NOMO-1 treated with DMSO at 0.1 percent for 48 hours (cell line): ENCODE data around the gene POLR2J.
"Not testable (repeated sequence)": the region's sequence is repeated elsewhere in the genome, so short reads cannot be mapped to it uniquely, and the experiment has no call there.

Experiments
- DNase-seq: peaks from one replicate; lab custom pipeline; 2025; ENCODE audit not compliant: unreplicated experiment; lab: John Stamatoyannopoulos, UW

POLR2J gene

DNA sequence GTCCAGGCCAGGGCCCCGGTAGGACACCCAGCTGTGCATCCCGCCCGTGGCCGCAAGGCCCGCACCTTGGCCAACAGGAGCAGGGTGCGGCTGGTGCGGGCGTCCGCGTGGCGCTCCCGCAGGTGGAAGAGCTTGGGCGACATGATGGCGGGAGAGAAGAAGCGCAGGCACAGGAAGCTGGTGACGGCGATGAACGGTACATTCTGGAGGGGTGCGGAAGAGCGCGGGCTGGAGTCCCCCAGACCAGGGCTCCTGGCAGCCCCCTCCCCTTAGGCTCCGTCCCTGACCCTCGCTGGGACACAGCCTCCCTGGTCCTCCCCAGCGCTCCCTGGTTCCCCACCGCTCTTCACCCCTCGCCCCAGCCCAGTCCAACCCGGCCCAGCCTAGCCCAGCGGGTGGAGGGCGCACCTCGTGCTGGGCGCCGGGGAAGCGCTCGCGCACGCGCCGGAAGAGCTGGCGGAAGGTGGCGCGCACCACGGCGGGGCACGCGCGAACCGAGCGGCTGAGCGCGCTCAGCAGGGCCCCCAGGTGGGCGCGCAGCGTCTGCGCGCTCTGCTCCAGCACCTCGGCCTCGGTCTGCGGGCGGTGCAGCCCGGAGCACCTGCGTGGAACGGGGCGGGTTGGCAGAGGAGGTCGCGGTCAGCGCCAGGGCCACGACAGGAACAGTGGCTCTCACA is 15.9 kb upstream of the POLR2J start:
- not testable (repeated sequence) for DNase-seq

DNA sequence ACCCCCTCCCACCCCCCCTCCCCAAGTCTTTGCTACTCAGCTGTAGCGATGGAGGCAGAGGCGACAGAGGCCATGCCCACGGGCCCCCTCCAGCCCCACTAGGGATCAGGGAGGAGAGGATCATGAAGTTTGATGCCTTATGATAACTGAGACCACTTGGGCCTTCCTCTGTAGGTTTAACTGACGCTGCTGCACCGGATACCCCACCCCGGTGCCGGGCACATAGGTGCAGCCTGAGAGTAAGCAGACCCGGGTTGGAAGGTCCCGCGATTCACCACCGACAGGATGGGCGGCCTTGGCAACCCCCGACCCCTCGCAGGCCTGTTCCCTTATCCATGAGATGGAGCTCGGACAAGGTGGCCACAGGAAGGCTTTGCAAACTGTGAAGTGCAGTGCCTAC is 15.3 kb upstream of the POLR2J start:
- DNase-seq: not testable (repeated sequence)

DNA sequence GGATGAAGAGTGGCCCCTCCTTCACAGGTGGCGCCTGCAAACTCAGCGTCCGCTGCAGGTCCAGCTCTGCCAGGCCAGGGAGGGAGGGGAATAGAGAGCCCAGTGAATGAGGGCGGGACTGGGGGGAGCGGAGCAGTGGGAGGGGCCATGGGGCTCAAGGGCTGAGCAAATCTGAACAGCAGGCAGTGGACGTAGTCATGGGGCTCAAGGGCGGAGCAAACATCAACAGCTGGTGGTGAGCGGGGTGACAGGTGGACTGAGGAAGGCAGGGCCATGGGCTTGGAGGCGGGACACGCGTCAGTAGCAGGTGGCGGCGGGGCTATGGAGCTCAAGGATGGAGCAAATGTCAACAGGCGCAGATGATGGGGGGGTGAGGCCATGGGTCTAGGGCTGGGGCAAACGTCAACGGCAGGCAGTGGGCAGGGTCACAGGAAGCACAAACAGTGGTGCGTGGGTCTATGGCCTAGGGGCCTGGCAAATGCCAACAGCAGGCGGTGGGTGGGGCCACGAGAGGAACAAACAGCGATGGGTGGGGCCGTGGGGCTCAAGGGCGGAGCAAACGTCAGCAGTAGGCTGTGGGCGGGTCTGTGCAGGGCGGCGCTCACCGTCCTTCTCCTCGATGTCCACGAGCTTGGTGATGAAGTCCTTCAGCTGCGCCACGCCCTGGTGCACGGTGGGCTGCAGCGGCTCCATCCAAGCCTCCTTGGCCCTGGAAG is 14.7 kb upstream of the POLR2J start:
- not testable (repeated sequence) for DNase-seq

DNA sequence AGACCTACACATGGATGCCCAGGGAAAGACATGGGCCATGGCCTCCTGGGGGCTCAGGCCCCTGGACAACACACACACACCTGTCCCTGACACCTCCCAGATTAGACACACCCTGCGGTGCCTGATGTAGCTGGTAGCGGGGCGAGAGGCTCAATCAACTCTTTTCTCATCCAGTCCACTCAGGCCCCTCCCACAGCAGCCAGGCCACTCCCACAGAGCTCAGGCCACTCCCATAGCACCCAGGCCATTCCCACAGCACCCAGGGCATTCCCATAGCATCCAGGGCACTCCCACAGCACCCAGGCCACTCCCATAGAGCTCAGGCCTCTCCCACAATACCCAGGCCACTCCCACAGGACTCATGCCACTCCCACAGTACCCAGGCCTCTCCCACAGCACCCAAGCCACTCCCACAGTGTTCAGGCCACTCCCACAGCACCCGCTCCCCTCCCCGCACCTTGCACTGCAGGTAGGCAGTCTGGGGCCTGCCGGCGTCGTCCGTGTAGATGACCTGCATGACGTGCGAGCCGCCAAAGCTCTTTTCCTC is 11.9 kb upstream of the POLR2J start:
- not testable (repeated sequence) for DNase-seq

DNA sequence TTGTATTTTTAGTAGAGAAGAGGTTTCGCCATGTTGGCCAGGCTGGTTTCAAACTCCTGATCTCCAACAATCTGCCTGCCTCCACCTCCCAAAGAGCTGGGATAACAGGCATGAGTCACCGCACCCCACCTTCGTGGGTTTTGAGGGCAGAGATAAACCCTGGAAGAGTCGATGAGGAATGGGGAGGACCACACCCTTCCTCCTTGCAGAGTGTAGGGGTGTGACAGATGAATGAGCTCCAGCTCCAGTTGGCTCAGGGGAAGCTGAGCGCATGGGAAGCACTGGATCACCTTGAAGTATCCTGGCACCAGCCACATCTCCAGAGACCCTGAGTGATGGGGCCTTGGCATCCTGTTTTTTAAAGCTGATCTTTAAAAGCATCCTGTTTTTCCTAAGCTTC is 5.6 kb upstream of the POLR2J start:
- not testable (repeated sequence) for DNase-seq

DNA sequence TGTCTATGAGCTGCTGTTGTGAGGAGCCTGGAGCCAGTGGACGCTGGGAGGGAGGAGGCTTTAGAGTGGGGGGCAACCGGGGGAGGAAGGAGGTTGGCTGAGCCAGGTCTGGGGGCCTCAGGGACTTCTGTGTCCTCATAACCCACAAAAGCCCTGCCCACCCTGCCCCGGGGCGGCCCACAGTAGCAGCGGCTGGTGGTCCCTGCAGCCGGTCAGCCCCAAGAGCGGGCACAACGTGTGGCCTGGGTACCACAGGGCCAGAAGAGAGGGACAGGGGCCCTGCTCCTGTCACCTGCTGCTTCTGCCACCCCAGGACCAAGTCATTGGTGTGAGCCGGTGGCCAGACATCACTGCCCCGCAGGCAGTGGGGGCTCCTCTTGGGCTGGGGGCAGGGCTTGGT is 3.2 kb upstream of the POLR2J start:
- DNase-seq: not testable (repeated sequence)

DNA sequence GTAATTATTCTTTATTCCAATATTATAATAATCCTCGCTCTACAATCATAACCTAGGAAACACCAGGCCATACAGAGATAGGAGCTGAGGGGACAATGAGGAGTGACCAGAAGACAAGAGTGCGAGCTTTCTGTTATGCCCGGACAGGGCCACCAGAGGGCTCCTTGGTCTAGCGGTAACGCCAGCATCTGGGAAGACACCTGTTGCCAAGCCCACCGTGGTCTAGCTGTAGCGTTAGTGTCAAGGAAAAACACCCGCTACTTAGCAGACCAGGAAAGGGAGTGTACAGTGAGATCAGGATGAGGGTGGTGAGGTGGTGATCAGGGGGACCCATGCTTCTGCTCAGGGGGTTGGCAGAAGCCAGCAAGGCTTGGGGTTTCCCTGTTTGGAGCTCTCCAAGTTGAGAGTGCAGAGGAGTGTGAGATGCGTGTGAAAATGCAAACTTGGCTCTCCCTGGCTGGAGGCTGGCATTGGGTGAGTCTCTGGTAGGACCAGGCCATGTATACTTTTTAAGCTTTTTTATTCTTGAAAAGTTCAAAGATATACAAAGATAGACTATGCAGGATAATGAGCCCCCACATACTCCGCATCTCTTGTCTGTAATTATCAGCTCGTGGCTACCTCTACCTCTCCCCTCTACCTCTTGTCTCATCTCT is 1.4 kb upstream of the POLR2J start:
- DNase-seq: not testable (repeated sequence)

DNA sequence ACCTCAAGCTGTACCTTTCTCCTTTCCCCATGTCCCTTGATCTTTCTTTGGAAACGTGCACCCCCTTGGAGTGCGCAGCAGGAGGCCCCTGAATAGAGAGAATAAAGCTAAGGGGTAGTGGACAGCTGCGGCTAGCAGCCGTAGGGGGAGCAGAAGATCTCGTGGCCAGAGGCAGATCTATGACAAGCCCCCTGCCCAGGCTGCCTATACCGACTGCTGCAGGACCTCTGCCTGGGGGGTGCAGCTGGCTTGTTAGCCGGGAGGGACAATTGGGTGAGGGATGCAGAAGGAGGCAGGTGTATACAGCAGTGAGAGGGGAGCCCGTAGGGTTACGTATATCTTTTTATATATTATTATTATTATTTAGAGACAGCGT is 475 bp upstream of the POLR2J start:
- DNase-seq: not testable (repeated sequence)

DNA sequence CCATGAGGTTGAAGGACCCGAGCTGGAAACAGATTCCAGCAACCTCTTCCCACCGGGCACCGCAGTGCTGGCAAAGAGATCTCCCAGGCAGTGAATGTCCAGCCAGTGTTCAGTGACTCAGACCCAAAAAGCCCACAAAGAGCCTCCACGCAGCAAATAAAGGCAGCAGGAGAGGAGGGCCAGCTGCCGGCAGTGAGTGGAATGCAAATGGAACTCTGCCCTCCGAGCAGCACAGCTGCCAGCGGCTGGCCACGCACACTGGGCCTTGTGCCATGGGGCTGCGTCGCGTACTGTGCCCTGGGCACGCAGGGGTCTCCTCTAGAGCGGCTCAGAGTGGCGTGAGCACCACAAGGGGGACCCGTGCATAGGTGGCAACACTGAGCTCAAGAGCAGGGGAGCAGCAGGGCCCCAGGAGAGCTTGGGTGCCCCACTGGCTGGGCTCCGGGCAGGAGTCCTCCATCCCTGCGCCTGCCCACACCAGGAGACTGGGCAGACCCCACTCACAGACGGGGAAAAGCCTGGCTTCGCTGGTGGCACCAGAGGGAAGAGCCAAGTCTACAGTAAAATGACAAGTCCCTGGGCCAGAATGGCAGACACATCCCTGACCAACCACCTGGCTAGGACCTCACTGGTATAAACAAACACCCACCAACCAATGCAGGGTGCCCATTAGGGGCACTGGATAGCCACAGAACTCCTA is 3.8 kb downstream of the POLR2J start:
- not testable (repeated sequence) for DNase-seq

DNA sequence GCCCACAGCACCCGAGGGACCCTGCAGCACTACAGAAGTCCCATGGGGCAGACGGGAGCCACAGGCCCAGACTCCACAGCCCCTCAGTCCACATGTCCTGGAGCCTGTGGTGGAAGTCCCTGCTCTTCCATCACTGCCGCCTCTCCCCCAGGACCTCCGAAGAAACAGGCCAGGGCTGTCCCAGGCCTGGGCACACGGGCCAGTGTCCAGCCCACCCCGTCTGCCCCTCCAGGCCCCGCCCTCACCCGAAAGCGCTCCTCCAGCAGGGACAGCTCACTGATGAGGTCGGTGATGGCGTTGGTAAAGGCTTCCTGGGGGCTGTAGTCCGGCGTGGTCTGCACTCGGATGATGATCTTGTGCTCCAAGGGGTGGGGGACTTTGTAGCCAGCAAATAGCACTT is 4.6 kb downstream of the POLR2J start:
- not testable (repeated sequence) for DNase-seq

DNA sequence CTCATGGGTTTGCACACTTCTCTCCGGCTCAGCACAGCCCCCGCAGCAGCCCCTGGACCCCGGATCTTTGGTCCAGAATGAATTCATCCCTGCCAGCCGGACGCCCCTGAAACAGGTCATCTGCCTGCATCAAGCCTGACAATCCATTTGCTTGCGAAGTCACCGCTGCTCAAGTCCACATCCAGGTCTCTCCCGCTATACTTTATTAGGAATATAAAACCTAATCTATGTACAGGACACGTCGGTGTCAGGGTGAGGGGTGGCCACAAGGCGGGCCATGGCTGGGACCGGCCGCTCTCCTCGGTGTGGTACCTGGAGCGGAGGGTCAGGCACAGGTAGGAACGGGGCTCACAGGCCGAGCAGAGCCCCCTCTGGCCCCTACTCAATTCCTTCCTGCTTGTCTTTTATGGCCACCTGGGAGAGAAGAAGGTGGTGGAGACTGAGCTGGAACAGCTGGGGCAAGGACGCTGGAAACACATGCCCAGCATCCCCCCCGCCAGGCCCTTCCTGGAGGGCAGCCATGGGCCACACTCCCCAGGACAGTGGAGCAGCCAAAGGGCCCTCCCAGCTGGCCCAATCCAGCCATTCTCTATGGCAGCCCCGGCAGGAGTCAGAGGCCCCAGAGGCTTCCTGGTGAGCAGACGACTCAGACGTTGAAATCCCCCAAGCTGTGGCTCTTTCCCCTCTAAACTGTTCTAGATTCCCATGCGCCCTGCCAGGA is 5.3 kb downstream of the POLR2J start:
- DNase-seq: no peak

DNA sequence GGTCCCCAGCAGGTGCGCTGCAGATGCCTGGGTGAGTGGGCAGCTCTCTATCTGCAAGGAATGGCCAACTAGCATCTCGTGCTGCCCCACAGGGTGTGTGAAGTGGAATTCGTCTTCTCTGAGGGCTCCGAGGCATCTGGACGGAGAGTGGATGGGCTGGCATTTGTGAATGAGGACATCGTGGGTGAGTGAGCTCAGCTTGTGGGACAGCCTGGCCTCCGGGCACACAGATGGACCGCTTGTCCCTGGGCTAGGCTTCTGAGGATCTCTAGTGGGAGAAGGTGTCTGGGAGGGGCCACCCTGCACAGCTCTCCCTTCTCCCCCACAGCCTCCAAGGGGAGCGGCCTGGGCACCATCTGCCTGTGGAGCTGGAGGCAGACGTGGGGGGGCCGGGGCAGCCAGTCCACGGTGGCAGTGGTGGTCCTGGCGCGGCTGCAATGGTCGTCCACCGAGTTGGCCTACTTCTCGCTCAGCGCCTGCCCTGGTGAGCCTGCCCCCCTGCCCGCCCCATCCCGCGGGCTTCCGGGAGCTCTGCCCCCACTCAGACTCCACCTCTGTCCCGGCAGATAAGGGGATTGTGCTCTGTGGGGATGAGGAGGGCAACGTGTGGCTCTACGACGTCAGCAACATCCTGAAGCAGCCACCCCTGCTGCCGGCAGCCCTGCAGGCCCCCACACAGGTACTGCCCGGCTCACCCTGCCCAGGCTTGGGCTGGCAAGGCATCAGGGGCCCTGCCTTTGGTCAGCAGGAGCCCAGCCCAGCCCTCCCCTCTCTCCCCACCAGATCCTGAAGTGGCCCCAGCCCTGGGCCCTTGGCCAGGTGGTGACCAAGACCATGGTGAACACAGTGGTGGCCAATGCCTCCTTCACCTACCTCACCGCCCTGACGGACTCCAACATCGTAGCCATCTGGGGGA is 6.3 kb downstream of the POLR2J start:
- DNase-seq: no peak

DNA sequence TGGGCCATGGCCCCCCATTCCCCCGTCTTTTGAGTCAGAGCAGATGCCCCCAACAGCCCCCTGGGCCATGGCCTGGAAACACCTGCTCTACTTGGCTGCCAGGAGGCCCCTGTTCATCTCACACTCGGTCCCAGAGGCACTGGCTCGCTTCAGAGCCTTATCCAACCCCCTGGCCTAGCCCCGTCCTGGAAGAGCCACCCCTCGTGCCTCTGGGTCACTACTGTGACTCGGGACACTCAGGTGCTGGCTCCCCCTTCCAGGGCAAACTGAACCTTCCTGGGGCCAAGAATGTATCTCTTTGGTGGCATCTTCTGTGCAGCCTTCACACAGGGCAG is 7.0 kb downstream of the POLR2J start:
- no peak for DNase-seq

DNA sequence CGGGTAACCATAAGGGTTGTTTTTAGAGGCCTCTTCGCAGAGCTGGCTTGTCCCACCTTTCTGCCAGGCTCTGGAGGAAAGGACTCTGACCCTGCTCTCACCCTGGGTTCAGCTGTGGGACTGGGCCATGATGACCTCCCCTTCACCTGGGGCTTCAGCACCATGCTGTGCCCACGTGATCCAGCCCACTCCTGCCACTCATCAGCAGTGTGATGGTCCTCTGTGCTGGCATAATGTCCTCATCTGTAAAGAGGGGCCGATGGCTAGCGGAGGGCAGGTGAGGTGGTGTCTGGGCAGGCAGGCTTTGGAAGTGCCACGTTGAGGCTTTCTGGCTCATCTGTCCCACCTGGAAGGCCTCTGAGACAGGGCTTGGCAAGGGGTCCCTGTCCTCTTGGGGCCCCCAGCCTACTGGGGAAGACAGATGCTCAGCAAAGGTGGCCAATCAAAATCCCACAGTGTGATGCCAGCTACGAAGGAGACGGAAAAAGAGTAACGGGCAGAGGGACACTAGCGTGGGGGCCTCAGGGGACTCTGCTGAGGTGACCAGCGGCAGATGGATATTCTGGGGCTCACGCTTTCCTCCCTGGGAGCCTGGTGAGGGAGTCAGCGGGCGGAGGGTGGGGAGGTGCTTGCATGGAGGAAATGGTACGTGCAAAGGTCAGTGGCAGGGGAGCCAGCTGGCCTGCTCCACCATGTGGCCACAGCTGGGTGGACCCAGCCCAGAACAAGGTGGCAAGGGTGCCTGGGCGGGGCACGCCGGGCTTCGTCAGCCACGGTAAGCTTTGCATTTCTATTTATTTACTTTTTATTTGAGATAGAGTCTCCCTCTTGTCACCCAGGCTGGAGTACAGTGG is 8.5 kb downstream of the POLR2J start:
- DNase-seq: no peak

DNA sequence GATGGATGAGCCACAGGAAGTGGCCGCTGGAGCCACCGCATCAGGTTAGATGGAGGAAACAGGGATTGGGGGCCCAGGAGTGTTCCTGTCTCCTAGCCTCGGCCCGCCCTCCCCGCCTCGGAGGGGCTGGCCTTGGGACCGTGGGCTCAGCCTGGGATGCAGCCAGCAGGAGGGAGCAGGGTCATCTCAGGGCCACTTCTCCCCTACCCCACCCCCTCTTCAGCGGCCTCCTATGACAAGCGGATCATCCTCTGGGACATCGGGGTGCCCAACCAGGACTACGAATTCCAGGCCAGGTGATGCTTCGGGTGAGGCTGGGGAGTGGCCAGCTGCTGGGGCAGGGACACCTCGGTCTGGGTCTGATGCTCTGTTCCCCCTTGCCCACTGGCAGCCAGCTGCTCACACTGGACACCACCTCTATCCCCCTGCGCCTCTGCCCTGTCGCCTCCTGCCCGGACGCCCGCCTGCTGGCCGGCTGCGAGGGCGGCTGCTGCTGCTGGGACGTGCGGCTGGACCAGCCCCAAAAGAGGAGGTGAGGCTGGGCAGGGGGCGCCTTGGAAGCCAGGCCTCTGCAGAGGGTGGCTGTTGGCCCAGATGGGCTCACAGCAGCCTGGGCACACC is 9.3 kb downstream of the POLR2J start:
- DNase-seq: no peak

DNA sequence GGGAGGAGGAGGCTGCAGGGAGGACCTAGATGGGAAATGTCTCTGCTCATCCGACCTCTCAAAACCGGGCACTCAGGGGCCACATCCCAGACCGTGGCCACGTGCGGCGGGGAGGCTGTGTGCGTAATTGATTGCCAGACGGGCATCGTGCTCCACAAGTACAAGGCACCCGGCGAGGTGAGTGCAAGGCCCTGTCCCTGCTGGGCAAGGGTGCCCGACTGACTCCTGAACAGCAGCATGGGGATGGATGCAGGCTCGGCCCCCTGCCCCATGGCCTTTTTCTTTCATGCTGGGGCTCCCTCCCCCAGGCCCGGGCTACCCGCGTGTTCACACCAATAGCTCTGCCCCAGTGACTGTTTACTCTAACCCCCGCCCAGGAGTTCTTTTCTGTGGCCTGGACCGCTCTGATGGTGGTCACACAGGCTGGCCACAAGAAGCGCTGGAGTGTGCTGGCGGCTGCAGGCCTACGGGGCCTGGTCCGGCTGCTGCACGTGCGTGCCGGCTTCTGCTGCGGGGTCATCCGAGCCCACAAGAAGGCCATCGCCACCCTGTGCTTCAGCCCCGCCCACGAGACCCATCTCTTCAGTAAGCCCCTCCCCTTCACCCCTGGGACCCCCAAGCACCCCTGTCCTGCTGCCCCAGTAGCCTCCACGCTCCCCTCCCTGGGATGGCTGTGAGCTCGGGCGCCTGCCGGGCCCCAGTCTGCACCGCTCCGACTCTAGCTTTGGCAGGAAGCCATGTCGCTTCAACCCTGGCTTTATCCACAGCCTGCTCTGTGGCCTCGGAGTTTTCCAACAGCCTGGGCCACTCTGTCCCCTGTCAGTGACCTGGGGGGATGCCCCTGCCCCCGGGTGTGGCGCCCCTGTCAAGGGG is 10.0 kb downstream of the POLR2J start:
- no peak for DNase-seq
